ENCODE results near the gene PEX19.

DNA sequence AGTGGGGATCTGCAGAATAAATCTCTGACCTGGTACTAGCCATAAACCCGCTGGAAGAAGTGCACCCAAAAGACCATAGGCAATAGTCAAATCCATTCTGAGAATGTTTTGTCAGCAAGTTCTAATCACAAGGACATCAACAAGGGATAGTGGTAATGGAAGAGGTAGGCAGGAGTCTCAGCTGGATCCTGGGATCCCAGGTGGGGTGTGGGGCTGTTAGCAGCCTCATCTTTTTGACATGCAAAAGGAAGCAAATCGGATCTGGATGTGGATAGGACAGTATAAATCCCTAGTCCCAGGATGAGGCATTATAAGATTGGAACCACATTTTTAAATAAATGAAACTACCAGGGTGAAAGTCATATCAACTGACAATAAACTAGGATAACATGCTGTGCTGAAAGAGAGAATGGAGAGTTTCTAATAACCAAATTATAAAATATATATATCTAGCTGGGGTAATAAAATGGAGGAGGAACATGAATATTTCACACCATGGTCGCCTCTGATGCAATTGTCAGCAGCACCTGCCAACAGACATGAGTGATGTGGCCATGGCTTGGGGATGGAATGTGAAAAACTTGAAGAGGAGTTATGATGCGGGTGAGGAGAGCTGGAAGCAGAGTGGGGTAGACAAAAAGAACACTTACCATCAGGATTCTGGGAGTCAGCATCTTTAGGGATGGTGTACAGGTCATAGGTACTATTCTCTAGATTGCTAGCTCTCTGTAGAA is 23.7 kb upstream of the PEX19 start:
- no peak for TF ChIP-seq POLR2AphosphoS2 (conservative IDR thresholded peaks at IDR 0.05; ENCODE audit: low read length)
- TF ChIP-seq RAD21 (conservative IDR thresholded peaks at IDR 0.05 in 1 of 2, IDR thresholded peaks at IDR 0.05 in 1 of 2): no peak
- no peak for TF ChIP-seq RNF2 (IDR thresholded peaks at IDR 0.05; ENCODE audit: borderline replicate concordance, low read depth)
- no peak for TF ChIP-seq TP53 (CRISPR knock-in tag; IDR thresholded peaks at IDR 0.05)
- TF ChIP-seq, protein P1, sequence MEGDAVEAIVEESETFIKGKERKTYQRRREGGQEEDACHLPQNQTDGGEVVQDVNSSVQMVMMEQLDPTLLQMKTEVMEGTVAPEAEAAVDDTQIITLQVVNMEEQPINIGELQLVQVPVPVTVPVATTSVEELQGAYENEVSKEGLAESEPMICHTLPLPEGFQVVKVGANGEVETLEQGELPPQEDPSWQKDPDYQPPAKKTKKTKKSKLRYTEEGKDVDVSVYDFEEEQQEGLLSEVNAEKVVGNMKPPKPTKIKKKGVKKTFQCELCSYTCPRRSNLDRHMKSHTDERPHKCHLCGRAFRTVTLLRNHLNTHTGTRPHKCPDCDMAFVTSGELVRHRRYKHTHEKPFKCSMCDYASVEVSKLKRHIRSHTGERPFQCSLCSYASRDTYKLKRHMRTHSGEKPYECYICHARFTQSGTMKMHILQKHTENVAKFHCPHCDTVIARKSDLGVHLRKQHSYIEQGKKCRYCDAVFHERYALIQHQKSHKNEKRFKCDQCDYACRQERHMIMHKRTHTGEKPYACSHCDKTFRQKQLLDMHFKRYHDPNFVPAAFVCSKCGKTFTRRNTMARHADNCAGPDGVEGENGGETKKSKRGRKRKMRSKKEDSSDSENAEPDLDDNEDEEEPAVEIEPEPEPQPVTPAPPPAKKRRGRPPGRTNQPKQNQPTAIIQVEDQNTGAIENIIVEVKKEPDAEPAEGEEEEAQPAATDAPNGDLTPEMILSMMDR (IDR thresholded peaks at IDR 0.05): no peak
- no peak for TF ChIP-seq ZFP36 (IDR thresholded peaks at IDR 0.05; ENCODE audit: borderline replicate concordance, partially characterized antibody)
- no peak for TF ChIP-seq BHLHE40 (IDR thresholded peaks at IDR 0.05; ENCODE audit: low read depth, low read length)
- TF ChIP-seq SMC3 (IDR thresholded peaks at IDR 0.05): no peak
- TF ChIP-seq MYC (IDR thresholded peaks at IDR 0.05; ENCODE audit: borderline replicate concordance, low read length): no peak
- TF ChIP-seq, protein P2, sequence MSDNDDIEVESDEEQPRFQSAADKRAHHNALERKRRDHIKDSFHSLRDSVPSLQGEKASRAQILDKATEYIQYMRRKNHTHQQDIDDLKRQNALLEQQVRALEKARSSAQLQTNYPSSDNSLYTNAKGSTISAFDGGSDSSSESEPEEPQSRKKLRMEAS (IDR thresholded peaks at IDR 0.05): no peak
